HL-60/S4 treated with retinoic acid at 250 ng/mL for 4 days and 3 days (cell line): ENCODE results near the gene CTAG1B.
"Not testable (repeated sequence)": the region's sequence is repeated elsewhere in the genome, so short reads cannot be mapped to it uniquely, and the experiment has no call there.

ENCODE experiments used
- in situ Hi-C: fragments of 300-500 bp; cut with MboI; formaldehyde crosslinking; loops from 2 replicates; pipeline ENCODE4 v1.7.0; 2022; ENCODE audit warnings: low sequenced_read_pairs

CTAG1B gene

GRCh38 chrX:154619182-154619581, at the start of gene CTAG1B:
TSS of gene CTAG1B (minus strand) at chrX:154619282. CDS start at chrX:154619218, 64 bp downstream.
- in situ Hi-C loops, result not testable (repeated sequence)

DNA sequence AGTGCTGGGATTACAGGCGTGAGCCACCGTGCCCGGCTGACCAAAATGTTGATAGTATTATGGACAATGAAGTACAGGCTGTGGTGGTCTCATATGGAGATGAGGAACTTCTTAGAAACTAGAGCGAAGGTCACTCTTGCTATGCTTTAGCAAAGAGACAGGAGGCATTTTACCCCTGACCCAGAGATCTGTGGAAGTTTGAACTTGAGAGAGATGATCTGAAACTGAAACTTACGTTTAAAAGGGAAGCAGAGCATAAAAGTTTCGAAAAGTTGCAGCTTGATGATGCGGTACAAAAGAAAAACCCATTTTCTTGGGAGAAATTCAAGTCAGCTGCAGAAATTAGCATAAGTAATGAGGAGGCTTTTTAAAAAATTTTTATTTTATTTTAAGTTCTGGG, 42.8 kb upstream of the CTAG1B start:
- in situ Hi-C loops, result no loop called here

DNA sequence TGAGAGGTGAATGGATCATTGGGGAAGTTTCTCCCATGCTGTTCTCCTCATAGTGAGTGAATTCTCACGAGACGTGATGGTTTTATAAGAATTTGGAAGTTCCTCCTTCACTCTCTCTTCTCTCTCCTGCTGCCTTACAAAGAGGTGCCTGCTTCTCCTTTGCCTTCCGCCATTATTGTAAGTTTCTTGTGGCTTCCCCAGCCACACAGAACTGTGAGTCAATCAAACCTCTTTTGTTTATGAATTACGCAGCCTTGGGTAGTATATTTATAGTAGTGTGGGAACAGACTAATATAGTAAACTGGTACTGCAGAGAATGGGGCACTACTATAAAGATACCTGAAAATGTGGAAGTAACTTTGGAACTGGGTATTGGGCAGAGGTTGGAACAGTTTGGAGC, 42.1 kb upstream of the CTAG1B start:
- in situ Hi-C loops, result no loop called here

- in situ Hi-C loops, result no loop called here
These were observed 41.5 kb upstream of the CTAG1B start for GRCh38 chrX:154660541-154660940.

- in situ Hi-C loops, result no loop called here
These were observed 39.9 kb upstream of the CTAG1B start for GRCh38 chrX:154658957-154659356.

- in situ Hi-C loops, result no loop called here
These were observed 39.1 kb upstream of the CTAG1B start for GRCh38 chrX:154658187-154658586.

DNA sequence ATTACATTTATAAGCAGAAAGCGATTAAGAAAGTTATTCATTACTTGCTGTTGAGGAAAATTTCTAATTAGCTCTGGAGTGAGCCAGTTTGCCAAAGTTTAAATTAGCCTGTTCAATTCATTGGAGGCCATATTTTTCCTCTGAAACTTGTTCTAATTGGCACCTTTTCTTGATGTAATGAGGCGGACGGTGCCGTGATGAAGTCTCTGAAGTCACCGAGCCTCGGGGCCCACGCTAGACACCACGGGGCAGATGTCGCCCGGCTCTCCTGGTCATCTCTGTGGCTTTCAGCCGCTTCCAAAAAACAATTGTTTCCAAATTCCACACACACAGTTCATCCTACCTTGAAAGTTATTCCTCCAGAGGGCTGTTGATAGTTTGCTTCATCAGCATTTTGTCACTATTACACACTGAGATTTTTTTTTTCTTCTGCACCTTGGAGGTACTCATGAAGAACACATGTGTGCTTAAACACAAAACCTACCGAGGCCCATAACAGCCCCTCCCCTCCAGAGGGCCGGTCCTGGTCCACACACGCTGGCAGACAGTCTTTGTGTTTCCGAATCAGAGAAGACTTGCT, 38.2 kb upstream of the CTAG1B start:
- in situ Hi-C loops, result no loop called here

GRCh38 chrX:154655786-154656185, 36.7 kb upstream of the CTAG1B start:
- in situ Hi-C loops, result no loop called here

GRCh38 chrX:154655346-154655745, 36.3 kb upstream of the CTAG1B start:
- in situ Hi-C loops, result no loop called here

DNA sequence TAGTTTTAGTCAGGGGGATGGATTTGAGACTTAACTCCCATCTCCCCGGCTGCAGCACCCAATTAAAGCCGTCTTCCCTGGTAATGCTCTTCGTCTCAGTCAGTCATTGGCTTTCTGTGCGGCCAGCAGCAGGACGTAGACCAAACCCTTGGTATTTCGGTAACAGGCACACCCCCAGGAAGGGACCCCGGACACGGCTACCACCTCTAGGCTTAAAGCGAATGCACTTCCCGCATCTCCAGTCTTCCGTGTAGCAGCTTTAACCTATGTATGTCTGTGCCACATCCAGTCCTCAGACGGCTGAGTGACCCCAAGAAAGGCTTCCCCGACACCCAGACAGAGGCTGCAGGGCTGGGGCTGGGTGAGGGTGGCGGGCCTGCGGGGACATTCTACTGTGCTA, 35.8 kb upstream of the CTAG1B start:
- in situ Hi-C loops, result no loop called here

DNA sequence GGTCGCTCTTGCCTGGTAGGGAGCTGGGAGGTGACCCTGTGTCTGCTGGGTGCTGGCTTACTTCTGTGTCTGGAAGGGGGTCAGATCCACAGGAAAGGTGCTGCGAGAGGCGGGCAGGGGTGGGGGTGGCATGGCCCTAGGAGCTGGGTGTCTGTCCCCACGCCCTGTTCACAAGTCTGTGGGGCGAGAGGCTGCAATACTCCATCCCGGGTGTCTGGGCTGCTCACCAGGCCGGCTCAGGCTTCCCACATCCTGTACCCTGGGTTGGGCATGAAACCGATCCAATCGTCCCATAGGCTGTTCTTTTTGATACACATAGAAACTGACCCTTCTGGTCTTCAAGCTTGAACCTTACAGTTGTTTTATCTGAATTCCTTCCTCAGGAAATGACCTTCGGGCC, 35.3 kb upstream of the CTAG1B start:
- in situ Hi-C loops, result no loop called here

DNA sequence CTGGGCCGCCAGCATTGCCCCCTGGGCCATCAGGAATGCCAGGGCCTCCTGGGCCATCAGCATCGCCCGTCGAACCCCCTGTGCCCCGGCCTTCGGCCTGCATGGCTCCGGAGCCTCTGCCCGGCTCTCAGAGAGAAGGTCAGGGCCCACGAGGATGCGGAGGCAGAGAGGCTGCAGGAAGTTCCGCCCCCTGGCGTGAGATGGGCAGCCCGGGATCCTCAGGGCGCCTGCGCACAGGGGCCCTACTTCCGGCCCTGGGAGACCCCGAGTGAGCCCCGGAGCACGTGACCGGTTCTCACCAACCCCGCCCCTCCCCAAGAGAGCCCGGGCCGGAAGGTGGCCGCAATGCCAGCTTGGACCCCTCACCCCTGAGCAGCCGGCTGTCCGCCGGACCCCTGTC, 34.3 kb upstream of the CTAG1B start, which contains the start of gene CTAG2:
TSS of gene CTAG2 (minus strand) at position 167 of the 400 bp plus-strand sequence. CDS start at position 103, 64 bp downstream.
- in situ Hi-C loops, result not testable (repeated sequence)

GRCh38 chrX:154653048-154653401, 33.9 kb upstream of the CTAG1B start:
- in situ Hi-C loops, result no loop called here

DNA sequence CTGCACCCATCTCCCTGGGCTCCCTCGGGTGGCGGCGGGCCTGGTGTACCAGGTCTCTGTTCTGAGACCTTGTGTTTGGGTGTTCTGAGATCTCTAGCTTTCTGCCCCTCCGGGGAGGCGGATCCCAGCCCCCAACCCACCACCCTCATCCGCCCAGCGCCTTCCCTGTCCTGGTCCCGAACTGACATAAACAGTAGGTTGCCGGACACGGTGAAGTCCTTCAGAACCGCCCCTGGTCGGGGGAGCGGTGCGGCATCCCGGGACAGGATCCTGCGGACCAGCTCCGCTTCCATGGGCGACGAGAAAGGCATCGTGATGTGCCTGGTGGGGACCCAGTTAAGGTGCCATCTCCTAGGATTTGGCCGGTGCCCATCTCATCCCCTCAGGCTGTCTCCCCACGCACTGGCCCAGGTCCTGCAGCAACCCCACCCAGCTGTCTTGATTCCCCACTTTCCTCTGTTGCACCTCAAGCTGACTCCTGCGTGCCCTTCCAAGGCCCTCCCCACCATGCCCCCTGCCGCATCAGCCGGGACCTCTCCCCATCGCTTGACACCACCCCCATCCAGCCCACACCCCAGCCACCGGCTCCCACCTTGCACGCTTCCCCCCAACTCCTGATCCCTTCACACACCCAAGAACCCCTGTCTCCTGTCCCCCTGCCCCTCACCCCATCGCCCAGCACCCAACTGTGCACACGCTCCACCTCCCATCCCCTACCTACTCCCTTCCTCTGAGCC, 33.4 kb upstream of the CTAG1B start:
- in situ Hi-C loops, result no loop called here

GRCh38 chrX:154650221-154650510, 31.1 kb upstream of the CTAG1B start:
- in situ Hi-C loops, result no loop called here

- in situ Hi-C loops, result no loop called here
These were observed 30.6 kb upstream of the CTAG1B start for GRCh38 chrX:154649503-154650220.

GRCh38 chrX:154648931-154649330, 29.8 kb upstream of the CTAG1B start:
- in situ Hi-C loops, result no loop called here

DNA sequence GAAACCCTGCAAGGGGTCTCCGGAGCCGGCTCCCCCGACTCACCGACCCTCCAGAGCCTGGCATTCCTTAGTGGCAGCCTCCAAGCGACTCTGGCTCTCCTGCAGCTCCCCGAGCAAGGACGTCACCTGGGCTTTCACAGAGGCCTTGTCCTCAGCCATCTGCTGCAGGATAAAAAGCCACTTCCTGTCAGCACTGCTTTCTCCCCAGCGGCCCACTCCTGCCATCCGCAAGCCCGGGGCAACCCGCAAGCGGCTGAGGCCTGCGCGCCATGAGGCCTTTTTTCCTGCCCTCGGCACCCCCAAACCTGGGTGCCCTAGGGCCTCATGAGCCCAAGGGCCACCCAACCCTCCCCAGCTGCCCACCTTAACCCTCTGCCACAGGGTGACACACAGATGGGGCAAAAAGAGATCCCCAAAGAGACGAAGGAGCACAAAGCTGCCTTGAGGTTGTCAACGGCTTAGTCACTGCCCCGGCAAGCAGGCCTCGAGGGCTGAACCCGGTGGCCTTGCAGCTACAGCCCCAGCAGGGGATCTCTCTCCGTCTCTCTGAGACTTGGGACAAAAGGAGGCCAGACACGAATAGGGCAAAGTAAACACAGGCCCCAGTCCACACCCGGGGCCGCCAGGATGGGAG, 26.8 kb upstream of the CTAG1B start:
- in situ Hi-C loops, result not testable (repeated sequence)

- in situ Hi-C loops, result not testable (repeated sequence)
These were observed 24.6 kb upstream of the CTAG1B start for GRCh38 chrX:154643708-154644107.

- in situ Hi-C loops, result not testable (repeated sequence)
These were observed 22.7 kb upstream of the CTAG1B start for GRCh38 chrX:154641740-154642139.

- in situ Hi-C loops, result not testable (repeated sequence)
These were observed 14.6 kb upstream of the CTAG1B start for GRCh38 chrX:154633661-154634060.

DNA sequence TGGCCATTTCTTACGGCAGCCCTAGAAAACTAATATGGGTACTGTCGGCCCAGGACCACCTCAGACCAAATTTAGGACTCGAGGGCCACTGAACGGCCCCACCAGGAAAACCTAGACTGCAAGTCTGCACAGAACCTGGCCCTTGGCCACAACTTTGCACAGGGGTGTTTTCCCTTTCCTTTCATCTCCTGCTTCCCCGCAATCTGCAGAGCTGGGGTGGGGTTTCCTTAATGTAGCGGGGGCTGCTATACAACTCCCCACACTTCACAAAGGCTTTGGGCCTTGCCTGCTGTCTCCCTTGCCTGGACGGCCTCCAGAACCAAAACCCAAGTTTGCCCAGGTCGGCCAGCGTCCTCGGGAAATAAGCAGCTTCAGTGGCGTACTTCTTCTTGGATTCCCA, 11.9 kb upstream of the CTAG1B start:
- in situ Hi-C loops, result not testable (repeated sequence)
